H1 (cell line): ENCODE results near the gene TFCP2L1. TPM values are rescaled to one million over a fixed set of nuclear protein-coding genes. Genes with fewer than 3 reads are reported as not detected.

Experiments used
- CTCF ChIA-PET: fragments of 300-600 bp; sonication (Branson Sonifier 250); formaldehyde crosslinking; loops from one replicate; lab custom pipeline; 2021; ENCODE audit not compliant: partially characterized antibody; lab: Charles Lee
- POLR2A ChIA-PET: fragments of 300-600 bp; sonication (Branson Sonifier 250); formaldehyde crosslinking; loops from one replicate; lab custom pipeline; 2021; ENCODE audit warnings: inconsistent platforms; ENCODE audit not compliant: partially characterized antibody; lab: Charles Lee
- DNase-seq, 2 experiments: peaks; one replicate each; pipeline versions ENCODE4 v3.0.0 to v3.0.0-alpha.2; 2010 to 2022; ENCODE audit warnings: low spot score in 2 of 2, low read depth in 1 of 2, mixed read lengths in 1 of 2
- FAIRE-seq: peaks from 2 replicates; lab custom pipeline; 2011; peaks lifted over from hg19 to GRCh38; lab: Jason Lieb, UNC
- H2AFZ ChIP-seq: 2 replicates; pipeline ENCODE4 v1.8.1; 2012; ENCODE audit warnings: low read length, inconsistent platforms
- H2AK5ac ChIP-seq: 2 replicates; pipeline ENCODE4 v1.6.1; 2013; ENCODE audit warnings: low read depth, low read length
- H2BK120ac ChIP-seq: replicated peaks from 2 replicates; pipeline ENCODE3; 2013; ENCODE audit warnings: low read depth, low read length, inconsistent platforms
- H2BK12ac ChIP-seq: 2 replicates; pipeline ENCODE4 v1.6.1; 2013; ENCODE audit warnings: low read depth, low read length
- H2BK15ac ChIP-seq: 2 replicates; pipeline ENCODE4 v1.6.1; 2013; ENCODE audit warnings: low read length
- H2BK20ac ChIP-seq: 2 replicates; pipeline ENCODE4 v1.6.1; 2013; ENCODE audit warnings: low read length
- H2BK5ac ChIP-seq: 2 replicates; pipeline ENCODE4 v1.6.1; 2013; ENCODE audit warnings: low read depth, low read length
- H3K14ac ChIP-seq: 2 replicates; pipeline ENCODE4 v1.6.1; 2013; ENCODE audit warnings: inconsistent platforms; ENCODE audit not compliant: insufficient read length
- H3K18ac ChIP-seq: 2 replicates; pipeline ENCODE4 v1.6.1; 2013; ENCODE audit warnings: low read length; ENCODE audit errors: extremely low read depth
- H3K23ac ChIP-seq: 2 replicates; pipeline ENCODE4 v1.6.1; 2013; ENCODE audit warnings: inconsistent platforms; ENCODE audit not compliant: insufficient read length
- H3K23me2 ChIP-seq: 2 replicates; pipeline ENCODE4 v1.6.1; 2013; ENCODE audit warnings: low read depth, low read length
- H3K27ac ChIP-seq: 2 replicates; pipeline ENCODE4 v1.6.1; 2011; ENCODE audit warnings: low read depth, low read length, inconsistent platforms
- H3K27me3 ChIP-seq, 4 experiments: replicated peaks in 1 of 4; 1 replicate in 1 of 4; 2 replicates in 3 of 4; pipeline versions ENCODE4 v1.6.1 to v1.8.1; 2011 to 2013; ENCODE audit warnings: low read length in 3 of 4, mild to moderate bottlenecking in 3 of 4, inconsistent platforms in 2 of 4, mixed read lengths in 2 of 4, moderate library complexity in 1 of 4; ENCODE audit not compliant: control insufficient read depth in 3 of 4, insufficient read depth in 3 of 4; ENCODE audit errors: extremely low read depth in 1 of 4
- H3K36me3 ChIP-seq, 4 experiments: 2 replicates each; pipeline versions ENCODE4 v1.6.1 to v1.8.1; 2011 to 2013; ENCODE audit warnings: mild to moderate bottlenecking in 4 of 4, low read length in 3 of 4, moderate library complexity in 2 of 4, control low read depth in 1 of 4, inconsistent platforms in 1 of 4; ENCODE audit not compliant: insufficient read depth in 4 of 4, control insufficient read depth in 2 of 4
- H3K4ac ChIP-seq: replicated peaks from 2 replicates; pipeline ENCODE3; 2013; ENCODE audit warnings: low read length, low read depth, mixed read lengths, inconsistent platforms; ENCODE audit not compliant: insufficient read length
- H3K4me1 ChIP-seq, 4 experiments: replicated peaks in 1 of 4; 1 replicate in 1 of 4; 2 replicates in 3 of 4; pipeline versions ENCODE4 v1.6.1 to v1.8.1; 2011 to 2013; ENCODE audit warnings: low read length in 3 of 4, inconsistent platforms in 2 of 4, mixed read lengths in 1 of 4; ENCODE audit not compliant: insufficient read depth in 4 of 4, control insufficient read depth in 3 of 4
- H3K4me2 ChIP-seq, 2 experiments: 2 replicates each; pipeline versions ENCODE4 v1.6.1 to v1.8.1; 2011 to 2013; ENCODE audit warnings: low read depth in 2 of 2, low read length in 2 of 2, control low read depth in 1 of 2, inconsistent platforms in 1 of 2, mild to moderate bottlenecking in 1 of 2; ENCODE audit not compliant: insufficient read depth in 1 of 2
- H3K4me3 ChIP-seq, 4 experiments: fragments of 200-600, 300-600 bp in 1 of 4; sonication (generic), shearing (Covaris generic), sonication (Bioruptor Twin) in 1 of 4; 2 replicates each; pipeline versions ENCODE4 v1.5.1 to v1.8.1; 2011 to 2016; ENCODE audit warnings: low read length in 4 of 4, low read depth in 3 of 4, control low read depth in 2 of 4, inconsistent platforms in 2 of 4, mild to moderate bottlenecking in 2 of 4, mixed read lengths in 1 of 4, moderate library complexity in 1 of 4; ENCODE audit not compliant: insufficient read depth in 2 of 4; ENCODE audit errors: extremely low read depth in 1 of 4
- H3K56ac ChIP-seq: replicated peaks from 2 replicates; pipeline ENCODE3; 2013; ENCODE audit warnings: low read depth, mild to moderate bottlenecking, mixed read lengths, low read length, inconsistent platforms; ENCODE audit not compliant: insufficient read length
- H3K79me1 ChIP-seq: 2 replicates; pipeline ENCODE4 v1.6.1; 2013; ENCODE audit warnings: low read depth, low read length, control low read depth
- H3K79me2 ChIP-seq, 2 experiments: 2 replicates each; pipeline versions ENCODE4 v1.6.1 to v1.8.1; 2012 to 2013; ENCODE audit warnings: low read length in 2 of 2, mild to moderate bottlenecking in 2 of 2, inconsistent platforms in 1 of 2; ENCODE audit not compliant: insufficient read depth in 2 of 2, control insufficient read depth in 1 of 2
- H3K9ac ChIP-seq, 4 experiments: replicated peaks in 1 of 4; 1 replicate in 1 of 4; 2 replicates in 3 of 4; pipeline versions ENCODE4 v1.6.1 to v1.8.1; 2011 to 2013; ENCODE audit warnings: low read depth in 3 of 4, low read length in 3 of 4, control low read depth in 2 of 4, mild to moderate bottlenecking in 2 of 4, moderate library complexity in 2 of 4, inconsistent platforms in 1 of 4; ENCODE audit errors: extremely low read depth in 1 of 4
- H3K9me3 ChIP-seq, 2 experiments: 2 replicates each; pipeline versions ENCODE4 v1.6.1 to v1.8.1; 2012 to 2013; ENCODE audit warnings: mild to moderate bottlenecking in 2 of 2, moderate library complexity in 2 of 2, control low read depth in 1 of 2, inconsistent platforms in 1 of 2, low read depth in 1 of 2, low read length in 1 of 2, mixed read lengths in 1 of 2; ENCODE audit not compliant: insufficient read depth in 2 of 2
- H4K20me1 ChIP-seq, 2 experiments: replicated peaks in 1 of 2; 2 replicates each; pipeline versions ENCODE3 to v1.8.1; 2011 to 2013; ENCODE audit warnings: inconsistent platforms in 2 of 2, low read length in 2 of 2, mild to moderate bottlenecking in 1 of 2; ENCODE audit not compliant: insufficient read depth in 2 of 2, control insufficient read depth in 1 of 2
- H4K5ac ChIP-seq: 2 replicates; pipeline ENCODE4 v1.6.1; 2013; ENCODE audit warnings: low read length, low read depth, mixed read lengths, inconsistent platforms; ENCODE audit not compliant: insufficient read length
- H4K8ac ChIP-seq: 2 replicates; pipeline ENCODE4 v1.8.0; 2013; ENCODE audit warnings: mild to moderate bottlenecking, moderate library complexity, low read length, inconsistent platforms; ENCODE audit not compliant: insufficient read depth; ENCODE audit errors: extremely low read depth
- H4K91ac ChIP-seq: replicated peaks from 2 replicates; pipeline ENCODE3; 2013; ENCODE audit warnings: low read length, mixed read lengths, inconsistent platforms; ENCODE audit not compliant: insufficient read length
- BRCA1 ChIP-seq: IDR thresholded peaks from 2 replicates; pipeline ENCODE4 v1.6.1; 2012; ENCODE audit warnings: low read depth, low read length, improper control_type of control experiment
- CHD1 ChIP-seq: IDR thresholded peaks from 2 replicates; pipeline ENCODE4 v1.6.1; 2012; ENCODE audit warnings: low read depth, low read length, improper control_type of control experiment
- JUN ChIP-seq: IDR thresholded peaks from 2 replicates; pipeline ENCODE4 v1.6.1; 2011; ENCODE audit warnings: low read depth, mild to moderate bottlenecking, improper control_type of control experiment, low read length
- KDM5A ChIP-seq: fragments of 200-600 bp; IDR thresholded peaks from 2 replicates; pipeline ENCODE4 v1.7.1; 2012; ENCODE audit warnings: mild to moderate bottlenecking, low read length, inconsistent platforms, mixed read lengths
- MAFK ChIP-seq: IDR thresholded peaks from 2 replicates; pipeline ENCODE4 v1.6.1; 2012; ENCODE audit warnings: low read depth, mild to moderate bottlenecking, improper control_type of control experiment, low read length
- RBBP5 ChIP-seq: IDR thresholded peaks from 2 replicates; pipeline ENCODE4 v1.7.1; 2012; ENCODE audit warnings: low read depth, mild to moderate bottlenecking, inconsistent platforms, low read length, moderate library complexity, borderline replicate concordance
- SIRT6 ChIP-seq: IDR thresholded peaks from one replicate; pipeline ENCODE4 v1.7.1; 2012; ENCODE audit warnings: low read length, inconsistent platforms
- SP4 ChIP-seq: IDR thresholded peaks from 2 replicates; pipeline ENCODE4 v1.6.1; 2012; ENCODE audit warnings: low read length, inconsistent platforms
- SUZ12 ChIP-seq: fragments of 200-600 bp; sonication (generic); IDR thresholded peaks from 2 replicates; pipeline ENCODE4 v1.6.1; 2012; ENCODE audit warnings: mild to moderate bottlenecking, inconsistent platforms, low read length, moderate library complexity, mixed read lengths
- TCF12 ChIP-seq: IDR thresholded peaks from 2 replicates; pipeline ENCODE4 v1.6.1; 2011; ENCODE audit warnings: low read depth, mild to moderate bottlenecking, low read length
- WGBS, 2 experiments: shearing (Covaris generic) in 1 of 2; methylation state at CpG; one replicate each; pipeline versions ENCODE4 v1.1.6 to v1.1.7; 2013 to 2015; ENCODE audit warnings: low lambda C conversion rate in 2 of 2, mixed read lengths in 2 of 2, inconsistent platforms in 1 of 2, low coverage in 1 of 2, missing lambda C conversion rate in 1 of 2; ENCODE audit not compliant: insufficient replicate concordance in 2 of 2, insufficient coverage in 1 of 2, insufficient read length in 1 of 2; ENCODE audit errors: extremely low coverage in 1 of 2, missing lambda C conversion rate in 1 of 2; 5-methylcytosine and 5-hydroxymethylcytosine counted together
- polyA plus RNA-seq, 7 experiments: library from polyadenylated mRNA; depleted of rRNA in 3 of 7; stranded (reverse) in 5 of 7; unstranded in 2 of 7; fragments of >200 nt in 5 of 7; fragments of 200-250 nt in 2 of 7; gene quantifications; 1 replicate in 5 of 7; 2 replicates in 1 of 7; 4 replicates in 1 of 7; pipeline versions ENCODE4 v1.2.1 to v1.2.3, GENCODE V29; 2011 to 2013; ENCODE audit warnings: missing spikeins in 2 of 7, mixed read lengths in 2 of 7
- total RNA-seq: library from RNA; stranded (reverse); fragmentation: NEBNext Ultra II Directional; extraction: Animal tissue kit (Norgen Biotek cat#: 25700); gene quantifications from 2 replicates; pipeline ENCODE4 v1.2.1, GENCODE V29; 2021
- TF ChIP-seq, protein P1 (sequence below): IDR thresholded peaks from 2 replicates; pipeline ENCODE4 v1.6.1; 2011; ENCODE audit warnings: low read length, improper control_type of control experiment
- TF ChIP-seq, protein P2 (sequence below): IDR thresholded peaks from 2 replicates; pipeline ENCODE4 v1.6.1; 2012; ENCODE audit warnings: inconsistent platforms
- TF ChIP-seq, protein P3 (sequence below): IDR thresholded peaks from 2 replicates; pipeline ENCODE4 v1.6.1; 2011; ENCODE audit warnings: low read depth, mild to moderate bottlenecking, low read length; ENCODE audit not compliant: insufficient read depth

Gene TFCP2L1
- total and polyA plus RNA-seq, 2 of the 8 experiments (the other 6 are each of a cell fraction or from before 2014, with no cell fraction given) = 1.5 to 3.8 TPM

DNA sequence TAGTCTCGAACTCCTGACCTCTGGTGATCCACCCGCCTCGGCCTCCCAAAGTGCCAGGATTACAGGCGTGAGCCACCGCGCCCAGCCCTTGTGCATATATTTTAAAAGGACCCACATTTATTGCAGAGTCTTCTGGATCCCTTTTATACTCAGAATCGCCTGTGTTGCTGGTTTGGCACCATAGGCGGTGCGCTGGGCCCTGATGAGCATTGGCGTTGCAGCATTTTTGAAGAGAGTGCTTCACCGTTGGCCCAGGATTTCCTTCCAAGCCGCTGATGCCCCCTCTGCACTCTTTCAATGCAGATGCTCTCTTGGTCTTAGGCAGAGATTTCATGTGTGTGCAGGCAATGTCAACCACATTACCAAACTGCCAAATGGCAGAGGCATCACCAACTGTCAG lies 13.5 kb upstream of the TFCP2L1 start:
- Histone ChIP-seq H4K8ac (no peak overlapping the region), H4K20me1 (no peaks in the 10 kb centered on the region), H4K5ac (no peak overlapping the region), H3K79me1 (no peaks in the 10 kb centered on the region), H3K79me2 (no peaks in the 10 kb centered on the region), H3K36me3 (no peaks in the 10 kb centered on the region), H3K23ac (no peak overlapping the region), H3K14ac (no peak overlapping the region), H3K4ac (no peak overlapping the region), H2AFZ (no peak overlapping the region), H3K4me2 (no peak overlapping the region), H2BK20ac (no peak overlapping the region), H3K56ac (no peak overlapping the region), H2AK5ac (no peak overlapping the region), H2BK5ac (no peak overlapping the region), H3K9me3 (no peaks in the 10 kb centered on the region), H2BK120ac (no peak overlapping the region), H3K4me1 (no peaks in the 10 kb centered on the region), H3K27me3 (peaks cover 0 to 1% (median 0%) of the 10 kb centered on the region in 4 experiments; a peak in 1 of 7 replicates), H3K27ac (no peak overlapping the region), H3K4me3 (no peak overlapping the region), H3K23me2 (no peaks in the 10 kb centered on the region), H3K9ac (no peak overlapping the region), H3K18ac (no peak overlapping the region), H2BK12ac (no peak overlapping the region), H4K91ac (no peak overlapping the region), H2BK15ac (no peak overlapping the region)
- ChIA-PET CTCF (interaction anchor here (0.6 to 3.9 kb wide), 23 partner anchors 10 to 470 kb away, joined by 3 to 38 read pairs (median 4); partner anchors contain the start of gene TFCP2L1), POLR2A (interaction anchor here (1.5 kb wide), 1 partner anchor 232 kb away, joined by 3 read pairs; the partner anchor contains the start of gene RNU4ATAC)
- no peak for DNase-seq
- WGBS, 2 experiments = 88% methylated on average over 12 of the region's 12 CpGs; no CpG with 5 or more reads in 1 of the 2 experiments
- no peak for FAIRE-seq
- TF ChIP-seq TCF12 (no peak), BRCA1 (no peak), CHD1 (no peak), JUN (no peak), SIRT6 (no peak), SUZ12 (no peak), MAFK (no peak), RBBP5 (no peak), SP4 (no peak), KDM5A (no peak)
- TF ChIP-seq, protein P1, sequence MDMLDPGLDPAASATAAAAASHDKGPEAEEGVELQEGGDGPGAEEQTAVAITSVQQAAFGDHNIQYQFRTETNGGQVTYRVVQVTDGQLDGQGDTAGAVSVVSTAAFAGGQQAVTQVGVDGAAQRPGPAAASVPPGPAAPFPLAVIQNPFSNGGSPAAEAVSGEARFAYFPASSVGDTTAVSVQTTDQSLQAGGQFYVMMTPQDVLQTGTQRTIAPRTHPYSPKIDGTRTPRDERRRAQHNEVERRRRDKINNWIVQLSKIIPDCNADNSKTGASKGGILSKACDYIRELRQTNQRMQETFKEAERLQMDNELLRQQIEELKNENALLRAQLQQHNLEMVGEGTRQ = no peak
- TF ChIP-seq, protein P2, sequence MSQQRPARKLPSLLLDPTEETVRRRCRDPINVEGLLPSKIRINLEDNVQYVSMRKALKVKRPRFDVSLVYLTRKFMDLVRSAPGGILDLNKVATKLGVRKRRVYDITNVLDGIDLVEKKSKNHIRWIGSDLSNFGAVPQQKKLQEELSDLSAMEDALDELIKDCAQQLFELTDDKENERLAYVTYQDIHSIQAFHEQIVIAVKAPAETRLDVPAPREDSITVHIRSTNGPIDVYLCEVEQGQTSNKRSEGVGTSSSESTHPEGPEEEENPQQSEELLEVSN = no peak
- TF ChIP-seq, protein P3, sequence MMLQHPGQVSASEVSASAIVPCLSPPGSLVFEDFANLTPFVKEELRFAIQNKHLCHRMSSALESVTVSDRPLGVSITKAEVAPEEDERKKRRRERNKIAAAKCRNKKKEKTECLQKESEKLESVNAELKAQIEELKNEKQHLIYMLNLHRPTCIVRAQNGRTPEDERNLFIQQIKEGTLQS = no peak
